Activated effector memory CD4-positive, alpha-beta T cell treated with anti-CD3 and anti-CD28 coated beads, Interleukin-2, amount 50 U/mL, for 16 hours (primary cell): ENCODE results near the gene BCAM.

Experiments used
- DNase-seq: peaks from one replicate; pipeline ENCODE4 v3.0.0-alpha.2; 2020

BCAM gene

GRCh38 chr19:44792281-44792680, 16.6 kb upstream of the BCAM start:
- no peak for DNase-seq

GRCh38 chr19:44794610-44795009, 14.3 kb upstream of the BCAM start:
- DNase-seq, result no peak

- no peak for DNase-seq
These were observed 13.4 kb upstream of the BCAM start for GRCh38 chr19:44795398-44795987.

GRCh38 chr19:44796701-44797115, 12.2 kb upstream of the BCAM start:
- no peak for DNase-seq

- no peak for DNase-seq
These were observed 9.1 kb upstream of the BCAM start for GRCh38 chr19:44799627-44800346.

- DNase-seq, result peak; percentile 92
These were observed 8.4 kb upstream of the BCAM start for GRCh38 chr19:44800461-44800860.

- no peak for DNase-seq
These were observed 5.2 kb upstream of the BCAM start for GRCh38 chr19:44803442-44804428.

GRCh38 chr19:44806291-44806690, 2.6 kb upstream of the BCAM start:
- no peak for DNase-seq

GRCh38 chr19:44807162-44807561, 1.7 kb upstream of the BCAM start:
- no peak for DNase-seq

- no peak for DNase-seq
These were observed 1.0 kb upstream of the BCAM start for GRCh38 chr19:44807652-44808462.

GRCh38 chr19:44809577-44810233, 802 bp downstream of the BCAM start:
- DNase-seq, result no peak

- no peak for DNase-seq
These were observed 1.6 kb downstream of the BCAM start for GRCh38 chr19:44810234-44811121.

- no peak for DNase-seq
These were observed 2.2 kb downstream of the BCAM start for GRCh38 chr19:44811122-44811419.

GRCh38 chr19:44812142-44812718, 3.3 kb downstream of the BCAM start:
- DNase-seq, result no peak

GRCh38 chr19:44813070-44813840, 4.4 kb downstream of the BCAM start:
- no peak for DNase-seq

GRCh38 chr19:44813841-44814470, 5.1 kb downstream of the BCAM start:
- DNase-seq, result no peak

- DNase-seq, result no peak
These were observed 5.6 kb downstream of the BCAM start for GRCh38 chr19:44814517-44814916.

- DNase-seq, result no peak
These were observed 7.4 kb downstream of the BCAM start for GRCh38 chr19:44816301-44816700.

GRCh38 chr19:44817725-44818465, 9.0 kb downstream of the BCAM start:
- no peak for DNase-seq
